ENCODE results near the gene GGA2.

The GGA2 gene

GRCh38 chr16:23480257-23480656 lies 30.0 kb downstream of the GGA2 start:
- H3K4me3 ChIP-seq (ENCODE audit: low read depth, low read length), result no peak overlapping the region
- no peak for DNase-seq (ENCODE audit: low read depth)
- TF ChIP-seq MAX (IDR thresholded peaks at IDR 0.05; ENCODE audit: low read depth, low read length) (no peak), MYC (IDR thresholded peaks at IDR 0.05; ENCODE audit: low read depth, low read length) (no peak), CTCF (IDR thresholded peaks at IDR 0.05; ENCODE audit: low read depth, low read length) (no peak), POLR2A (IDR thresholded peaks at IDR 0.05; ENCODE audit: extremely low read depth, insufficient read length) (no peak)

GRCh38 chr16:23479138-23479537 lies 31.2 kb downstream of the GGA2 start:
- H3K4me3 ChIP-seq (ENCODE audit: low read depth, low read length), result no peak overlapping the region
- TF ChIP-seq POLR2A (IDR thresholded peaks at IDR 0.05; ENCODE audit: extremely low read depth, insufficient read length), result no peak
- no peak for TF ChIP-seq MYC (IDR thresholded peaks at IDR 0.05; ENCODE audit: low read depth, low read length)
- no peak for TF ChIP-seq MAX (IDR thresholded peaks at IDR 0.05; ENCODE audit: low read depth, low read length)
- no peak for TF ChIP-seq CTCF (IDR thresholded peaks at IDR 0.05; ENCODE audit: low read depth, low read length)
- no peak for DNase-seq (ENCODE audit: low read depth)

- TF ChIP-seq POLR2A (IDR thresholded peaks at IDR 0.05; ENCODE audit: extremely low read depth, insufficient read length), result no peak
- TF ChIP-seq MAX (IDR thresholded peaks at IDR 0.05; ENCODE audit: low read depth, low read length), result no peak
- TF ChIP-seq MYC (IDR thresholded peaks at IDR 0.05; ENCODE audit: low read depth, low read length), result no peak
- TF ChIP-seq CTCF (IDR thresholded peaks at IDR 0.05; ENCODE audit: low read depth, low read length), result no peak
- DNase-seq (ENCODE audit: low read depth), result no peak
- H3K4me3 ChIP-seq (ENCODE audit: low read depth, low read length), result no peak overlapping the region
Measured at GRCh38 chr16:23478566-23478965, 31.7 kb downstream of the GGA2 start.

- no peak for DNase-seq (ENCODE audit: low read depth)
- no peak for TF ChIP-seq MAX (IDR thresholded peaks at IDR 0.05; ENCODE audit: low read depth, low read length)
- no peak for TF ChIP-seq MYC (IDR thresholded peaks at IDR 0.05; ENCODE audit: low read depth, low read length)
- no peak for TF ChIP-seq CTCF (IDR thresholded peaks at IDR 0.05; ENCODE audit: low read depth, low read length)
- no peak for TF ChIP-seq POLR2A (IDR thresholded peaks at IDR 0.05; ENCODE audit: extremely low read depth, insufficient read length)
Measured at GRCh38 chr16:23476289-23476688, 34.0 kb downstream of the GGA2 start.

GRCh38 chr16:23469814-23470213 lies 40.5 kb downstream of the GGA2 start:
- TF ChIP-seq MYC (IDR thresholded peaks at IDR 0.05; ENCODE audit: low read depth, low read length) (no peak), POLR2A (IDR thresholded peaks at IDR 0.05; ENCODE audit: extremely low read depth, insufficient read length) (no peak), CTCF (IDR thresholded peaks at IDR 0.05; ENCODE audit: low read depth, low read length) (no peak), MAX (IDR thresholded peaks at IDR 0.05; ENCODE audit: low read depth, low read length) (no peak)
- H3K4me3 ChIP-seq (ENCODE audit: low read depth, low read length), result no peak overlapping the region
- DNase-seq (ENCODE audit: low read depth), result no peak

More at GRCh38 chr16:23476289-23476688, 34.0 kb downstream of the GGA2 start:
- H3K4me3 ChIP-seq (ENCODE audit: low read depth, low read length), result no peak overlapping the region

Measured in NB4 (cell line).